Bronchial epithelial cell (primary cell): Measurements from ENCODE around the gene ACSF2. TPM values are rescaled to one million over a fixed set of nuclear protein-coding genes. Genes with fewer than 3 reads are reported as not detected.

Source experiments
- DNase-seq: peaks from one replicate; pipeline ENCODE4 v3.0.0-alpha.2; 2010; ENCODE audit warnings: low read depth
- FAIRE-seq: peaks from 2 replicates; lab custom pipeline; 2011; peaks lifted over from hg19 to GRCh38; lab: Jason Lieb, UNC
- H3K27me3 ChIP-seq: 2 replicates; pipeline ENCODE4 v1.5.1; 2011; ENCODE audit warnings: low read length; ENCODE audit not compliant: control insufficient read depth, insufficient read depth
- H3K36me3 ChIP-seq: 2 replicates; pipeline ENCODE4 v1.5.1; 2011; ENCODE audit warnings: low read length; ENCODE audit not compliant: control insufficient read depth, insufficient read depth
- H3K4me3 ChIP-seq: 2 replicates; pipeline ENCODE4 v1.5.1; 2011; ENCODE audit warnings: mild to moderate bottlenecking, low read depth, low read length, control low read depth
- total RNA-seq: library from RNA; depleted of rRNA; stranded (reverse); fragments of >200 nt; gene quantifications from 2 replicates; pipeline ENCODE4 v1.2.1, GENCODE V29; 2014
- TF ChIP-seq, protein P1 (sequence below): IDR thresholded peaks from 2 replicates; pipeline ENCODE4 v1.5.1; 2011; ENCODE audit warnings: mild to moderate bottlenecking, moderate library complexity, low read length, control low read depth, inconsistent platforms; ENCODE audit not compliant: insufficient read depth, severe bottlenecking

The ACSF2 gene
- total RNA-seq, 1 donor from 2014 or later, result 14.7 TPM

GRCh38 chr17:50505591-50506130 lies 79.6 kb downstream of the ACSF2 start:
- Histone ChIP-seq H3K36me3 (no peaks in the 10 kb centered on the region), H3K27me3 (no peaks in the 10 kb centered on the region), H3K4me3 (no peak overlapping the region)
- DNase-seq (peak; percentile 50), FAIRE-seq (no peak)
- TF ChIP-seq, protein P1, sequence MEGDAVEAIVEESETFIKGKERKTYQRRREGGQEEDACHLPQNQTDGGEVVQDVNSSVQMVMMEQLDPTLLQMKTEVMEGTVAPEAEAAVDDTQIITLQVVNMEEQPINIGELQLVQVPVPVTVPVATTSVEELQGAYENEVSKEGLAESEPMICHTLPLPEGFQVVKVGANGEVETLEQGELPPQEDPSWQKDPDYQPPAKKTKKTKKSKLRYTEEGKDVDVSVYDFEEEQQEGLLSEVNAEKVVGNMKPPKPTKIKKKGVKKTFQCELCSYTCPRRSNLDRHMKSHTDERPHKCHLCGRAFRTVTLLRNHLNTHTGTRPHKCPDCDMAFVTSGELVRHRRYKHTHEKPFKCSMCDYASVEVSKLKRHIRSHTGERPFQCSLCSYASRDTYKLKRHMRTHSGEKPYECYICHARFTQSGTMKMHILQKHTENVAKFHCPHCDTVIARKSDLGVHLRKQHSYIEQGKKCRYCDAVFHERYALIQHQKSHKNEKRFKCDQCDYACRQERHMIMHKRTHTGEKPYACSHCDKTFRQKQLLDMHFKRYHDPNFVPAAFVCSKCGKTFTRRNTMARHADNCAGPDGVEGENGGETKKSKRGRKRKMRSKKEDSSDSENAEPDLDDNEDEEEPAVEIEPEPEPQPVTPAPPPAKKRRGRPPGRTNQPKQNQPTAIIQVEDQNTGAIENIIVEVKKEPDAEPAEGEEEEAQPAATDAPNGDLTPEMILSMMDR, result no peak

- DNase-seq (no peak), FAIRE-seq (no peak)
- H3K27me3 ChIP-seq, result no peaks in the 10 kb centered on the region
- no peaks in the 10 kb centered on the region for H3K36me3 ChIP-seq
- H3K4me3 ChIP-seq, result no peak overlapping the region
- TF ChIP-seq, protein P1, result no peak
These were observed 80.3 kb downstream of the ACSF2 start for GRCh38 chr17:50506298-50506697.

DNA sequence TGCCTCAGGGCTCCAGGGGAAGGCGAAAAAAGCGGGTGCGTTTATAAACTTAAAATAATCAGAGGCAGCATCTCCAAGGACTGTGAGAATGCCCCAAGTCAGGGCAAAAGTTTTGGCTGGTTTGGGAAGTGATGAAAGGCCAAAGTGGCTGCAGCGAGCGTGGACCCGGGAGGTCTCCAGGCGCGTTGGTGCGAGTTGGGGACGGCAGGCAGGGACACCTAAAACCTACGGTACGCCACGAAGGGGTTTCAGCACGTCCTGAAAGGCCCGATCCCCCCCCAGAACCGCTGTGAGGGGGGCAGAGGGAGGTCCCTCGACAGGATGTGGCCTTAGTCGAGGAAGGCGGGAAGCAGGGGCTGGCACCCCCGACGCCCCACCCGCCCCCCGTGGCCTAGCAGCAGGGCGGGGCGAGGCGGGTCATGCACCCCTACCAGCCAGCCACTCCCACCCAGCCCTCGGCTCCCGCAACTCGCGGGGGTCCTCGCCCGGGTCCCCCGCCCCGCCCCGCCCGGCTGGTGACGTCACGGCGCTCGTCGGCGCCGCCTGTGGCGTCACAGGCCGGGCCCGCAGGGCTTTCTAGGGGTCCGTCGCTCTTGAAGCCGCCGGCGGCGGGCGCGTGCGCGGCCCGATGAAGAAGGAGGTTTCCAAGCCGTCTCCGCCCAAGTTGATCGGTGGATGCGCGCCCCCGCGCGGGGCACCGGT lies 82.0 kb downstream of the ACSF2 start, which contains the start of gene MYCBPAP:
Gene MYCBPAP, plus strand, starts transcription at position 569 of the 702 bp plus-strand sequence. CDS start 236 bp downstream, outside the sequence.
- TF ChIP-seq, protein P1, result peak; percentile 51
- Histone ChIP-seq H3K4me3 (peak within 1 kb of the TSS; percentile 42), H3K27me3 (no peaks in the 10 kb centered on the region), H3K36me3 (no peaks in the 10 kb centered on the region)
- no peak for DNase-seq
- no peak for FAIRE-seq

DNA sequence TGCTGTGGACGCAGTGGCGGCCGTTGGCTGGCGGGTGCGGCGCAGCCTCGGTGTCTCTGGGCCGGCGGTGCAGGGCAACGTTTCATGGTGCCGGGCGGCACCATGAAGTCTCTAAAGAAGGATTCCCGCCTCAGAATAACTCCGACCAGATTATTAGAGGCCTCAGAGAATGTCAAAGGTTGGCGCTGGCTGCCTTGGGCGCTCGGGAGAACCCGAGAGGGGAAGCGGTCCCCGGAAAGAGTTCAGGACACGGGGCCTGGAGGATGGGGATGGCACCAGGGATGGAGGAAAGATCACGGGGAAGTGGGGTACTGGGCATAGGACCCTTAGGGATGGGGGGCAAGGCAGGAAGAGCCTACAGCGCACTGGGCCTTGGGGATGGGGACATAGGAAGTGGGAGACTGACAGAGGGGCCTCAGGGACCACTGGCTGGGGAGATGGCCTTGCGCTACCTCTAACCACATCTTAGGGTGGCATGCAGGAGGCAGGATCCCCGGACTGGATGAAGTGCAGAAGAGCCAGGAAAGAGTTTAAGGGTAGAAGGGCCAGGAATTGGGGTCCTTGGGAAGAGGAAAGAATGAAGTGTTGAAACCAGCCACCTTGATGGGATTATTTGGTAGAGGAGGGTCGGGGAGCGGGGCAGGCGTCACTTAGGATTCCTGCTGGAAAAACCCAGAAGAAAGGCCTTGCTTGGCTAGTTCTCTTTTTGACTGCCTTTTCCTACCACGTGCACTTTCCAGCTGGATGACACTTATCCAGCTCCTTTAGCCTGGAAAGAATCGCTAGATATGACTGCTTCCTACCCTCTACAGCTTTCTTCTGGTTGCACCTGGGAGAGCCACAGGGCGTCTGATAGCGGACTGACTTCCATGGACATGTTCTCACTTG lies 82.8 kb downstream of the ACSF2 start:
- DNase-seq, result no peak
- Histone ChIP-seq H3K27me3 (no peaks in the 10 kb centered on the region), H3K36me3 (no peaks in the 10 kb centered on the region), H3K4me3 (peak overlapping the region; percentile 42)
- no peak for FAIRE-seq
- TF ChIP-seq, protein P1, result no peak

- Histone ChIP-seq H3K27me3 (no peaks in the 10 kb centered on the region), H3K36me3 (no peaks in the 10 kb centered on the region), H3K4me3 (no peak overlapping the region)
- DNase-seq (peak; percentile 34), FAIRE-seq (no peak)
- TF ChIP-seq, protein P1, result no peak
These were observed 85.0 kb downstream of the ACSF2 start for GRCh38 chr17:50511058-50511457.
